K562 (cell line): ENCODE measurements around the gene CORO1A. TPM values are rescaled to one million over a fixed set of nuclear protein-coding genes. Genes with fewer than 3 reads are reported as not detected.

Experiments used
- CBX1 ChIP-seq: sonication (generic); IDR thresholded peaks from 2 replicates; pipeline ENCODE4 v1.6.1; 2016; ENCODE audit warnings: antibody characterized with exemption, low read depth, mild to moderate bottlenecking
- FOS ChIP-seq: IDR thresholded peaks from 3 replicates; pipeline ENCODE4 v1.6.1; 2011; ENCODE audit not compliant: insufficient read length; ENCODE audit errors: extremely low read depth
- FOXO4 ChIP-seq: fragments of 450-650 bp; formaldehyde crosslinking; IDR thresholded peaks from 2 replicates; pipeline ENCODE4 v1.4.0; 2020; ENCODE audit warnings: mild to moderate bottlenecking, moderate library complexity
- HMGXB4 ChIP-seq: sonication (generic); formaldehyde crosslinking; IDR thresholded peaks from 2 replicates; pipeline ENCODE4 v1.8.1; 2023; ENCODE audit warnings: mild to moderate bottlenecking, missing genetic modification reagents
- JUNB ChIP-seq: fragments of 450-650 bp; formaldehyde crosslinking; conservative IDR thresholded peaks from 2 replicates; pipeline ENCODE4 v1.4.0; 2020; ENCODE audit warnings: mild to moderate bottlenecking
- KHSRP ChIP-seq: fragments of 450-650 bp; IDR thresholded peaks from 2 replicates; pipeline ENCODE4 v1.6.1; 2017
- PCBP2 ChIP-seq: fragments of 200-400 bp; formaldehyde crosslinking; IDR thresholded peaks from 2 replicates; pipeline ENCODE4 v1.6.1; 2018; ENCODE audit warnings: low read length, low read depth, mild to moderate bottlenecking, moderate library complexity; ENCODE audit not compliant: poor library complexity, severe bottlenecking
- SMAD2 ChIP-seq: fragments of 150-350 bp; IDR thresholded peaks from 2 replicates; pipeline ENCODE4 v1.6.1; 2014; ENCODE audit warnings: low read depth, mild to moderate bottlenecking, low read length
- SMARCA4 ChIP-seq: fragments of 450-650 bp; IDR thresholded peaks from 2 replicates; pipeline ENCODE4 v1.6.1; 2016
- SUPT5H ChIP-seq: fragments of 450-650 bp; IDR thresholded peaks from 2 replicates; pipeline ENCODE4 v1.6.1; 2016
- TCF15 ChIP-seq: fragments of 250-450 bp; sonication (Bioruptor Pico); IDR thresholded peaks from 2 replicates; pipeline ENCODE4 v1.8.0; 2022; ENCODE audit warnings: moderate library complexity, mild to moderate bottlenecking, inconsistent platforms
- TGIF2 ChIP-seq: sonication (generic); formaldehyde crosslinking; IDR thresholded peaks from 2 replicates; pipeline ENCODE4 v1.8.1; 2022; ENCODE audit warnings: mild to moderate bottlenecking, missing genetic modification reagents, moderate library complexity
- TRIM28 ChIP-seq: fragments of 450-650 bp; IDR thresholded peaks from 2 replicates; pipeline ENCODE4 v1.6.1; 2017
- YBX1 ChIP-seq: fragments of 450-650 bp; IDR thresholded peaks from 2 replicates; pipeline ENCODE4 v1.7.1; 2016; ENCODE audit warnings: mild to moderate bottlenecking
- ZNF224 ChIP-seq: sonication (generic); formaldehyde crosslinking; IDR thresholded peaks from 2 replicates; pipeline ENCODE4 v1.8.0; 2022; ENCODE audit warnings: mild to moderate bottlenecking, missing genetic modification reagents
- ZNF24 ChIP-seq: fragments of 450-650 bp; IDR thresholded peaks from 2 replicates; pipeline ENCODE4 v1.6.1; 2016
- ZNF395 ChIP-seq: fragments of 200-800 bp; sonication (Bioruptor generic); IDR thresholded peaks from 2 replicates; pipeline ENCODE4 v1.6.1; 2017; ENCODE audit warnings: missing genetic modification characterization, missing compliant biosample characterization
- ZNF586 ChIP-seq: fragments of 450-650 bp; formaldehyde crosslinking; conservative IDR thresholded peaks from 2 replicates; pipeline ENCODE4 v1.4.0; 2020; ENCODE audit warnings: mild to moderate bottlenecking, moderate library complexity
- ZNF609 ChIP-seq: sonication (generic); formaldehyde crosslinking; IDR thresholded peaks from 2 replicates; pipeline ENCODE4 v1.8.1; 2023; ENCODE audit warnings: missing genetic modification reagents, mild to moderate bottlenecking, borderline replicate concordance
- ZNF766 ChIP-seq: fragments of 200-800 bp; sonication (Bioruptor generic); conservative IDR thresholded peaks from 2 replicates; pipeline ENCODE4 v1.6.1; 2016; ENCODE audit warnings: missing genetic modification characterization, missing compliant biosample characterization
- polyA plus RNA-seq, 8 experiments: library from polyadenylated mRNA; depleted of rRNA in 4 of 8; stranded (reverse) in 5 of 8; unstranded in 3 of 8; fragments of >200 nt; fragmentation: Nextera tagmentation in 2 of 8; fragmentation: Illumina TruSeq in 1 of 8; extraction: Ambion mirVana in 2 of 8; extraction: Trizol in 1 of 8; gene quantifications; 2 replicates each; pipeline versions ENCODE4 v1.2.1 to v1.2.3, GENCODE V29; 2011 to 2014; ENCODE audit warnings: inconsistent platforms in 1 of 8, missing spikeins in 1 of 8
- total RNA-seq, 7 experiments: library from RNA; depleted of rRNA in 6 of 7; stranded (reverse); fragments of >200 nt in 6 of 7; fragmentation: Illumina TruSeq in 2 of 7; extraction: Trizol in 2 of 7; gene quantifications; 2 replicates each; pipeline versions ENCODE4 v1.2.1 to v1.2.3, GENCODE V29; 2011 to 2021; ENCODE audit warnings: low replicate concordance in 1 of 7

The CORO1A gene
- total and polyA plus RNA-seq, 9 of the 15 experiments (the other 6 are each of a cell fraction or from before 2014, with no cell fraction given), result 0.22 to 23.8 (median 7.6) TPM

- TF ChIP-seq JUNB (CRISPR knock-in tag) (no peak), CBX1 (no peak), ZNF224 (no peak), FOS (no peak), HMGXB4 (no peak), PCBP2 (no peak), TGIF2 (CRISPR knock-in tag) (peak; percentile 88; the same call in 1 of the 2 replicates), ZNF609 (CRISPR knock-in tag) (no peak), TRIM28 (no peak), ZNF586 (CRISPR knock-in tag) (no peak), YBX1 (no peak), TCF15 (no peak), FOXO4 (CRISPR knock-in tag) (no peak), SMARCA4 (no peak), ZNF395 (CRISPR knock-in tag) (0 out of 2 replicates have a peak, but pooled peaks have one; percentile 55), KHSRP (no peak), ZNF24 (no peak), SUPT5H (no peak), SMAD2 (no peak), ZNF766 (CRISPR knock-in tag) (no peak)
Observed at GRCh38 chr16:30185683-30186421, 2.5 kb downstream of the CORO1A start (continued).
